ENCODE data around the gene CNPPD1.

CNPPD1 gene

GRCh38 chr2:219182331-219183150 lies 5.8 kb upstream of the CNPPD1 start:
- no peak overlapping the region for H3K9ac ChIP-seq
- no peaks in the 10 kb centered on the region for H3K36me3 ChIP-seq (ENCODE audit: control insufficient read depth, insufficient read depth, low read length)
- H3K4me1 ChIP-seq, result peaks cover 9% of the 10 kb centered on the region
- H3K79me2 ChIP-seq, result peaks cover 8% of the 10 kb centered on the region
- H3K9me3 ChIP-seq (ENCODE audit: control insufficient read depth, low read length), result no peaks in the 10 kb centered on the region
- no peak overlapping the region for H3K27ac ChIP-seq
- H2AFZ ChIP-seq, result no peak overlapping the region
- H3K27me3 ChIP-seq (ENCODE audit: control insufficient read depth, insufficient read depth, low read length), result no peaks in the 10 kb centered on the region
- TF ChIP-seq, protein P1, sequence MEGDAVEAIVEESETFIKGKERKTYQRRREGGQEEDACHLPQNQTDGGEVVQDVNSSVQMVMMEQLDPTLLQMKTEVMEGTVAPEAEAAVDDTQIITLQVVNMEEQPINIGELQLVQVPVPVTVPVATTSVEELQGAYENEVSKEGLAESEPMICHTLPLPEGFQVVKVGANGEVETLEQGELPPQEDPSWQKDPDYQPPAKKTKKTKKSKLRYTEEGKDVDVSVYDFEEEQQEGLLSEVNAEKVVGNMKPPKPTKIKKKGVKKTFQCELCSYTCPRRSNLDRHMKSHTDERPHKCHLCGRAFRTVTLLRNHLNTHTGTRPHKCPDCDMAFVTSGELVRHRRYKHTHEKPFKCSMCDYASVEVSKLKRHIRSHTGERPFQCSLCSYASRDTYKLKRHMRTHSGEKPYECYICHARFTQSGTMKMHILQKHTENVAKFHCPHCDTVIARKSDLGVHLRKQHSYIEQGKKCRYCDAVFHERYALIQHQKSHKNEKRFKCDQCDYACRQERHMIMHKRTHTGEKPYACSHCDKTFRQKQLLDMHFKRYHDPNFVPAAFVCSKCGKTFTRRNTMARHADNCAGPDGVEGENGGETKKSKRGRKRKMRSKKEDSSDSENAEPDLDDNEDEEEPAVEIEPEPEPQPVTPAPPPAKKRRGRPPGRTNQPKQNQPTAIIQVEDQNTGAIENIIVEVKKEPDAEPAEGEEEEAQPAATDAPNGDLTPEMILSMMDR (IDR thresholded peaks at IDR 0.05), result no peak
- H3K4me3 ChIP-seq (ENCODE audit: low read depth, low read length), result no peak overlapping the region
- H3K4me2 ChIP-seq (ENCODE audit: low read length), result no peak overlapping the region

- Histone ChIP-seq H3K27me3 (ENCODE audit: control insufficient read depth, insufficient read depth, low read length) (no peaks in the 10 kb centered on the region), H3K4me1 (peaks cover 9% of the 10 kb centered on the region), H2AFZ (no peak overlapping the region), H3K9me3 (ENCODE audit: control insufficient read depth, low read length) (no peaks in the 10 kb centered on the region), H3K27ac (no peak overlapping the region), H3K4me2 (ENCODE audit: low read length) (no peak overlapping the region), H3K9ac (no peak overlapping the region), H3K4me3 (ENCODE audit: low read depth, low read length) (no peak overlapping the region), H3K36me3 (ENCODE audit: control insufficient read depth, insufficient read depth, low read length) (no peaks in the 10 kb centered on the region), H3K79me2 (peaks cover 8% of the 10 kb centered on the region)
- TF ChIP-seq, protein P1 (IDR thresholded peaks at IDR 0.05), result no peak
These were observed 4.8 kb upstream of the CNPPD1 start for GRCh38 chr2:219181531-219181930.

DNA sequence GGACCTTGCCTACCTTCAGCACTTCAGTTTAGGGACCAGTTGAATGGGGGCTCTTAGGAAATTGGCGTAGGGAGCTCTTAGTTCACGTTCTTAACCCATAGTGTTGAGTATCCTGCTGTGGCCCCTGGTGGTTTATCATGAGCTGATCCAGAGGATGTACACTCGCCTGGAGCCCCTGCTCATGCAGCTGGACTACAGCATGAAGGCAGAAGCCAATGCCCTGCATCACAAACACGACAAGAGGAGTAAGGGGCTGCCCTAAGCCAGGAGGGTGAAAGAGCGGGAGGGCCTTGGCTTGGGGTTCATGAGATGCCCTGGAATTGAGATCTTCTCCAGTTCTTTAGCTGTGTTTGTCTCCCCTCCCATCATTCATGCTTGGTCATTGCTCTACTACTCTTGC lies 4.2 kb upstream of the CNPPD1 start:
- no peak overlapping the region for H3K9ac ChIP-seq
- no peaks in the 10 kb centered on the region for H3K36me3 ChIP-seq (ENCODE audit: control insufficient read depth, insufficient read depth, low read length)

DNA sequence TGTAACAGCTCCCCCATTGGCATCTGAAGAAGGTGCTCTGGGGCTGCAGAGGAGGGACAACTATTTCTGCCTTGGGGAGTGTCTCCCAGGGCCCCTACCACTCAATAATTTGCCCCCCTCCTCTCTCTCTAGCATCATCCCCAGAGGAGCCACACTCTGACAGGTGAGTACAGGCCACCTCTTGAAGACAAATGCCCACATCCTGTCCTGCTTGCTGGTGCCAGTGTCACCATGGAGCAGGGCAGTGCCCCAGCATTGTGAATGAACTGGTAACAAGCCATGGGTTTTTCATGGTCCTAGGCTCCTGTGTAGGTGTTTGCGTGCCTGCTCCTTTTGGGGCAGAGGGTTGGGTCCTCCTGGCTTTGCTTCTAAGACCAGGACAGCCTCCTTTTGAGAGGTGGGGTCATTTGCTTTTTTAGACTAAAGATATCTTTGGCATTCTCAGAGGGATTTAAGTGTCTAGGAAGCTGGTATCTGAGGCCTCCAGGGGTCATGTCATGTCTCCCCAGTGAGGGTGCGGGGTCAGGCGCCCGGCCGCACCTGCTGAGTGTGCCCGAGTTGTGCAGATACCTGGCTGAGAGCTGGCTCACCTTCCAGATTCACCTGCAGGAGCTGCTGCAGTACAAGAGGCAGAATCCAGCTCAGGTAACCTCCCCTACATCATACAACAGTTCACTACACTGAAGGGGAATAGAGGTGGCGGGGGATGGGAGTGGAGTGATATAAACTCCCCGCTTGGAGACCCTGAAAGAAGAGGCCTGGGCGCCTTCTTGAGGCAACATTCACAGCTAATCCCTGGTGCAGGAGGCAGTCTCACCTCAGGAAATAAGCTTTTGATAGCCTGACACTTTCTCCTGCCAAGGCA lies 3.1 kb upstream of the CNPPD1 start:
- Histone ChIP-seq H2AFZ (no peak overlapping the region), H3K4me1 (peaks cover 12% of the 10 kb centered on the region), H3K27me3 (ENCODE audit: control insufficient read depth, insufficient read depth, low read length) (no peaks in the 10 kb centered on the region), H3K9ac (no peak overlapping the region), H3K27ac (no peak overlapping the region), H3K9me3 (ENCODE audit: control insufficient read depth, low read length) (no peaks in the 10 kb centered on the region), H3K4me2 (ENCODE audit: low read length) (peak overlapping the region; percentile 81), H3K4me3 (ENCODE audit: low read depth, low read length) (peak overlapping the region; percentile 63), H3K79me2 (peaks cover 8% of the 10 kb centered on the region), H3K36me3 (ENCODE audit: control insufficient read depth, insufficient read depth, low read length) (no peaks in the 10 kb centered on the region)
- TF ChIP-seq, protein P1 (IDR thresholded peaks at IDR 0.05), result no peak

More for the DNA sequence above, 4.2 kb upstream of the CNPPD1 start:
- peaks cover 9% of the 10 kb centered on the region for H3K4me1 ChIP-seq
- H3K4me3 ChIP-seq (ENCODE audit: low read depth, low read length), result no peak overlapping the region
- H3K27me3 ChIP-seq (ENCODE audit: control insufficient read depth, insufficient read depth, low read length), result no peaks in the 10 kb centered on the region
- no peaks in the 10 kb centered on the region for H3K9me3 ChIP-seq (ENCODE audit: control insufficient read depth, low read length)
- no peak overlapping the region for H2AFZ ChIP-seq
- H3K79me2 ChIP-seq, result peaks cover 8% of the 10 kb centered on the region
- no peak overlapping the region for H3K4me2 ChIP-seq (ENCODE audit: low read length)
- TF ChIP-seq, protein P1 (IDR thresholded peaks at IDR 0.05), result no peak
- H3K27ac ChIP-seq, result no peak overlapping the region

All from parathyroid adenoma (tissue), 2 donors.